ENCODE data around the gene RBM20. TPM values are rescaled to one million over a fixed set of nuclear protein-coding genes. Genes with fewer than 3 reads are reported as not detected.

Gene RBM20
- total and polyA plus RNA-seq, 8 donors, result under 0.01 to 6.2 (median 0.59) TPM; not detected in 2

- no peaks in the 10 kb centered on the region for H3K4me1 ChIP-seq
- H3K27ac ChIP-seq, result no peak overlapping the region
- no peaks in the 10 kb centered on the region for H3K27me3 ChIP-seq
- intact Hi-C loops (cut with DNase I; ENCODE audit: low total_unique reads), result no loop called here
- H3K4me3 ChIP-seq, result no peak overlapping the region
- H3K9me3 ChIP-seq, result no peaks in the 10 kb centered on the region
- DNase-seq, result no peak
- no peaks in the 10 kb centered on the region for H3K36me3 ChIP-seq
- TF ChIP-seq EP300 (IDR thresholded peaks at IDR 0.05) (no peak), POLR2AphosphoS5 (IDR thresholded peaks at IDR 0.05) (no peak), CTCF (IDR thresholded peaks at IDR 0.05) (no peak), POLR2A (IDR thresholded peaks at IDR 0.05) (no peak)
- WGBS, 5 donors, result 88 to 91% (median 89%) methylated on average over 3 of the region's 3 CpGs
Observed at GRCh38 chr10:110770243-110770642, 126.1 kb downstream of the RBM20 start.

DNA sequence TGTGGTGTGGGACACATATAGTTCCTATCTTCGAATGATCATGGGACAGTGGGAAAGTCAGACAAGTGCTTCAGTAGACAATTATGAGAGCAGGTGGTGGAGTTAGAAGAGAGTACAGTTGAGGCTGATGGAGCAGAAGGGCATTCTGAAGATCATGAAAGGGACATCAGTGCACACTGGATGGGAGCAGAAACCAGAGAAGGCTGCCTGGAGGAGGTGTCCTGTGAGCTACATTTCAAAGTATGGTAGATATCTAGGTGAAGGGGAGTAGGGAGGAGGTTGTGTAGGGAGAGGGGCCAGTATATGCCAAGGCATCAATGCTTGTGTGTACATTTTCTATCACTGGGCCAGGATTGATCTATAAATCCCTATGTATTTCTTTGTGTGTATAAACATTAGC lies 127.3 kb downstream of the RBM20 start:
- WGBS, 5 donors, result 86 to 97% (median 97%) methylated on average over 1 of the region's 1 CpG
- Histone ChIP-seq H3K27ac (no peak overlapping the region), H3K27me3 (no peaks in the 10 kb centered on the region), H3K36me3 (no peaks in the 10 kb centered on the region), H3K4me3 (no peak overlapping the region), H3K4me1 (no peaks in the 10 kb centered on the region), H3K9me3 (no peaks in the 10 kb centered on the region)
- intact Hi-C loops (cut with DNase I; ENCODE audit: low total_unique reads), result no loop called here
- TF ChIP-seq CTCF (IDR thresholded peaks at IDR 0.05) (no peak), POLR2A (IDR thresholded peaks at IDR 0.05) (no peak), POLR2AphosphoS5 (IDR thresholded peaks at IDR 0.05) (no peak), EP300 (IDR thresholded peaks at IDR 0.05) (no peak)
- DNase-seq, result no peak

DNA sequence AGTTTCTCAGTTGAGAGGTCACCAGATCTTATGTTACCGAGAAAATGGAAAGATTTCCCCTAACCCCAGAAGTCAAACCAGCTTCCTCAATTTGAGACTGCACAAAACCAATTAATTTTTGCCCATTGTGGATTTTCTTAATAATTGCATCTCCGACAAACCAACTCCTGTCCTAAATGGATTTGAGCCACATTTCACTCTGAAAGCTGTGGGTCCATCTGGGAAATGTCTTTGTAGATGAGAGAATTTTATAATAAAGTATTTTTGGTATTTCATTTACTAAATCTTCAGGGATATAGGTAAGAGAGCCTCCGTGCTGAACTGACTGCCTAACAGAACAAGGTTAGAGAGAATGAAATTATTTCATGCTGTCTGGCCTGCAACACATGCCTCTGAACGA lies 127.9 kb downstream of the RBM20 start:
- TF ChIP-seq POLR2A (IDR thresholded peaks at IDR 0.05) (no peak), CTCF (IDR thresholded peaks at IDR 0.05) (no peak), POLR2AphosphoS5 (IDR thresholded peaks at IDR 0.05) (no peak), EP300 (IDR thresholded peaks at IDR 0.05) (no peak)
- H3K4me3 ChIP-seq, result no peak overlapping the region
- no peaks in the 10 kb centered on the region for H3K9me3 ChIP-seq
- H3K4me1 ChIP-seq, result no peaks in the 10 kb centered on the region
- no peaks in the 10 kb centered on the region for H3K36me3 ChIP-seq
- intact Hi-C loops (cut with DNase I; ENCODE audit: low total_unique reads), result no loop called here
- no peaks in the 10 kb centered on the region for H3K27me3 ChIP-seq
- no peak overlapping the region for H3K27ac ChIP-seq
- WGBS, 5 donors, result 90 to 96% (median 93%) methylated on average over 4 of the region's 4 CpGs
- no peak for DNase-seq

DNA sequence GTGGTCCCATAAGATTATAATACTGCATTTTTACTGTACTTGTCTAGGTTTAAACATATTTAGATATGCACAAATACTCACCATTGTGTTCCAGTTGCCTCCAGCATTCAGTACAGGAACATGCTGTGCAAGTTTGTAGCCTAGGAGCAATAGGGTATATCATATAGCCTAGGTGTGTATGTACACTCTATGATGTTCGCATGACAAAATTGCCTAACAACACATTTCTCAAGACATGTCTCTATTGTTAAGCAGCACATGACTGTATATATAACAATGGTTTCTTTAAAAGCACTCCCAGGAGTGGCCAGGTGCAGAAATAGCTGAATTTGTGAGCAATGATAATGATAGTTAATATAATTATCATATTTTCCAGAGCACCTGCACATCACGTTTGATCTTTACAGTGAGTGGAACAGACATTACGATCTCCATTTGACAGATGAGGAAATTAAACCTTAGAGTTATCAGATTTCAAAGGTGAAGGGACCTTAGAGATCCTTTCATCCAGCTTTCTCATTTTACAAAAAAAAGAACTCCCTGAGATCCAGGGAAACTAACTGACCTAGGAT lies 128.4 kb downstream of the RBM20 start:
- 76 to 92% (median 79%) methylated on average over 3 of the region's 3 CpGs for WGBS, 5 donors
- no peak for DNase-seq
- no peak overlapping the region for H3K4me3 ChIP-seq
- H3K27ac ChIP-seq, result no peak overlapping the region
- H3K9me3 ChIP-seq, result no peaks in the 10 kb centered on the region
- intact Hi-C loops (cut with DNase I; ENCODE audit: low total_unique reads), result no loop called here
- no peak for TF ChIP-seq POLR2A (IDR thresholded peaks at IDR 0.05)
- no peak for TF ChIP-seq CTCF (IDR thresholded peaks at IDR 0.05)
- no peak for TF ChIP-seq EP300 (IDR thresholded peaks at IDR 0.05)
- no peak for TF ChIP-seq POLR2AphosphoS5 (IDR thresholded peaks at IDR 0.05)
- no peaks in the 10 kb centered on the region for H3K36me3 ChIP-seq
- H3K27me3 ChIP-seq, result no peaks in the 10 kb centered on the region
- H3K4me1 ChIP-seq, result no peaks in the 10 kb centered on the region

All from stomach (tissue), 9 donors.